NCI-H1436 (cell line): ENCODE data around the gene PIP4K2C.
A peak's percentile ranks its signal among the peaks of the same experiment; 100 is the strongest.
"Not testable (repeated sequence)": the region's sequence is repeated elsewhere in the genome, so short reads cannot be mapped to it uniquely, and the experiment has no call there.

Experiments
- DNase-seq: peaks from one replicate; lab custom pipeline; 2025; lab: John Stamatoyannopoulos, UW

The PIP4K2C gene

DNA sequence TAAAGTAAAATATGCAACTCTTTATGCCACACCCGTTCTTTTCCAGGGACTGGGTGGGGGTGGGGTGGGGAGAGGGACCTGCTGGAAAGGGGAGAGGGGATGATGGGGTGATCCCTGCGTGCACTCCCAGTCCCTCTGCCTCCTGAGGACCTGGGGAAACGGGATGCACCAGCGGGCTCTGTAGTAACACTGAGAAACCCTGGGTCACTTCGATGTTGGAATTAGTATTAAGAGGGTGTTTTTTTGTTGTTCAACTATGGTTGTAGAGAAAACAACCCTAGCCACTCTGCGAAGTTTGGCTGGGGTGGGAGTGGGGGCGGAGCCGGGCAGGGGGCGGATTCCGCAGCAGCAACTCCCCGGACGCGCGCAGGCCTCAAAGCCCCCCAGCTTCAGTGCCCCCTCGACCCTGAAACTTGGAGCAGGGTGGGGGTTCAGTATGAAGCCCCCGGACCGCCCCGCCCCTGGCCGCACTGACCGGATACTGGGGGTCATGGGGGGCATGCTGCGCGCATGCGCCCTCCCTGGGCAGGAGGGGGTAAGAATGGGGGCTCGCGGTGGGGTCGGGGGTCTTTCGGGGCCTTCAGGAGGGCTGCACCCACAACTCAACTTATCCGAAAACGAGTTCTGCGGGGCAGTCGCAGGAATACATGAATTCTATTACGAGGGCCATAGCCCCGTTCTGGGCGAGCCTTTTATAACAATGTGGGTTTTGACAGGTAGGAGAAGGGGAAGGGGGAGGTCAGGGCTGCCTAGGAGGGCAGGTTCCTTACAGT, 19.0 kb downstream of the PIP4K2C start:
- DNase-seq: no peak

DNA sequence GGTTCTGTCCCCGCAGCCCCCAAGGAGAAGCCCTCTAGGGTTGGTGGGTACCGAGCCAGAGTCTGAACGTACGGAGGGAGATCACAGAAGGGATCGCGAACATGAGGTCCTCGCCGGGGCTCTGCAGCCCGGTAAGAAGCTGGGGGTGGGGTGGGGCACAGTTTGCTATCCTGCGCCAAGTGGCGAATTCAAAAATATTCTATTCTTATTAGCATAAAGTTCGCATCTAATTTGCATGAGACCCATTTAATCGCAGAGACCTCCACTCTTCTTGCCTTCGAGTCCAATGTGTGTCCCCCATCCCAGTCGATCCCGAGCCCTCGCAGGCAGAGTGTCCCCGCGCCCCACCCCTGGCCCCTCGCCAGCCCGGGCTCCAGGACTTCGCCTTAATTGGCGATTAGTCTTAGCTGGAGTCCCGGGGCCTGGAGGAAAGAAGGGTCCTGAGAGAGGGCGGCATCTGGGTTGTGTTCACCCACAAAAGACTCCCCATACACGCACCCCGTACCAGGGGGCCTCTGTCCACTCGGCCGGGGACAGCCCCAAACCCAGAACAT, 19.6 kb downstream of the PIP4K2C start:
- DNase-seq: no peak

DNA sequence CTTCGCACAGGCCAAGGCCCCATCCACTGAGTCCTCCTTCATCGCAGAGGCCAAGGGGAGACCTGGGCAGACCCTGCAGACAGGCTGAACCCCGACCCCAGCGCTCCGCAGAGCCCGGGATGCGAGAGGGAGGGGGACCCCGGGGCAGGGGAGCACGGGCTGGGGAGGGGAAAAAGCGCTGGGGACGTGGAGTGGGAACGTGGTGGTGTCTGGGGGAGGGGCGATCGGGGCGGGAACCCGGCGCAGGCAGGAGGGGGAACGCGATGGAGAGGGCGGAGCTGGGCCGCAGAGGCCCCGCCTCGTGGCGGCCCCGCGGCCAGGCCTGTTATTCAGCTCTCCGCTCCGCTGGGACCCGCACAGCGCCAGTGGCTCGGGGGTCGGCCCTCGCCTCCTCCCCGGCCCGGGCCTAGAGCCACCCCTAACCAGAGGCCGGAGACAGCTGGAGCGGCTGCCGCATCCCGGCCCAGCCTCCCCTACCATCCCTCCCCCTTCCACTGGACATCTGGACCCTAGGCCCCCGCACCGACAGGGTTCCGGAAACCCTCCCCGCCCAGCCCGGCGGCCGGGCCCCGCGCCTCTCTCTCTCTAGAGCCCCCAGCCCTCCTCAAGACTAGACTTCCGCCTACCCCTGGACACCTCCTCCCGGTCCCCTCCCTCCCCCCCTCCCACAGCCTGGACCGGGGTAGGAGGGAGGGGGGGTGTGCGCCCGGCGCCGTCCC, 20.3 kb downstream of the PIP4K2C start, which contains the start of gene ARHGEF25:
ARHGEF25 (plus strand) TSS at position 328 of the 719 bp plus-strand sequence. CDS start 460 bp downstream, outside the sequence.
- DNase-seq: peak; percentile 56

DNA sequence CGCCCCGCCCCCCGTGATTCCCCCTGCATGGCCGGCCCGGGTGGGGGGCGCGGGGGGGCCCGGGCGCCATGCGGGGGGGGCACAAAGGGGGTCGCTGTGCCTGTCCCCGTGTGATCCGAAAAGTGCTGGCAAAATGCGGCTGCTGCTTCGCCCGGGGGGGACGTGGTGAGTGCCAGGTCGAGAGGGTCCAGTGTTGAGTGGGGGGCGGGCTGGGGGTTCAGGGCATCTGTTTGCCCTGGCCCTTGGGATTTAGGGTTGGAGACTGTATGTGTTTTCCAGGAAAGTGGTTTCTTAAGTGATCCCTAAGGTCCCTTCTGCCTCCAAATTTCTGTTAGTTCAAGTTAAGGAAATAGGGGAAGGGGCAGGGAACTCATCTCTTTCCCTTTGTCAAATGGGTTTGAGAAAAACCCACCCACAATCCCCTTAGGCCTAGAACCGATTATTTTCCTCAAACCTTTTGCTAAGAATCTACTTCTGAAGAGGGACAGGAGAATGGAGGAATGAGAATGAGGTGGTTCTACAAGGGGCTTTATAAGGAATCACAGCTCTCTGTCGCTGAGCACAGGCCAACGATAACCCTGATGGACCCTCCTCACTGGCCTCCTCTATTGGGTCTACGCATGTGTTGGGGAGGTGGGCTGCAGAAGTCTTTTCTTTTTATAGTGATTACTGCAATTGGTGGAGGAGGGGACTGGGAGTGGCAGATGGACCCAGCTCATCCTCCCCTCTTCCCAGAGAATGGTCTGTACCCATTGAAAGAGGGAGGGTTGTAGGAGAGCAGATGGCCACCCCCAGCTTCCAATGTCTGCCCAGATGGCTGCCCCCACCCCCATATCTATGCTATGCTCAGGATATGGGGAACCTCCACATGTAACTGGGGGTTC, 21.1 kb downstream of the PIP4K2C start:
- DNase-seq: no peak

DNA sequence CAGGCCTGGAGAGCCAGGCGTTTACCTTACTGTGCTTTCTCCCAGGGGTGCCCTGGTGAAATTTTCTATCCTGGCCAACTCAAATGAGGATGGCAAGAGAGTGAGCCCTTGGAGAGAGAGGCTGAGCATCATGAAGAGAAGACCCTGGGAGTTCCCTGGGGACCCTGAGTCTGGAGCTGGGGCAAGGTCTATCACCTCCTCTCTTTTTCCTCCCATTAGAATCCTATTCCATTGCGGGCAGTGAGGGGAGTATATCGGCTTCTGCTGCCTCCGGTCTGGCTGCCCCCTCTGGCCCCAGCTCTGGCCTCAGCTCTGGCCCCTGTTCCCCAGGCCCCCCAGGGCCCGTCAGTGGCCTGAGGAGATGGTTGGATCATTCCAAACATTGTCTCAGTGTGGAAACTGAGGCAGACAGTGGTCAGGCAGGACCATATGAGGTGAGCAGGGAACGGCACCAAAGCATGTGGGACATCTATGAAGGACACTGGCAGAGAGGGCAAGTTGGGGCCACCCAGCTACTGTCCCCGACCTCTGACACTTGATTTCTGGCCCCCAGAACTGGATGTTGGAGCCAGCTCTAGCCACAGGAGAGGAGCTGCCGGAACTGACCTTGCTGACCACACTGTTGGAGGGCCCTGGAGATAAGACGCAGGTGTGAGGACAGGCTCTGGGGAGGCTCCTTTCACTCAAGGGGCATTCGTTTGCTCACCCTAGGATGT, 21.9 kb downstream of the PIP4K2C start:
- no peak for DNase-seq

DNA sequence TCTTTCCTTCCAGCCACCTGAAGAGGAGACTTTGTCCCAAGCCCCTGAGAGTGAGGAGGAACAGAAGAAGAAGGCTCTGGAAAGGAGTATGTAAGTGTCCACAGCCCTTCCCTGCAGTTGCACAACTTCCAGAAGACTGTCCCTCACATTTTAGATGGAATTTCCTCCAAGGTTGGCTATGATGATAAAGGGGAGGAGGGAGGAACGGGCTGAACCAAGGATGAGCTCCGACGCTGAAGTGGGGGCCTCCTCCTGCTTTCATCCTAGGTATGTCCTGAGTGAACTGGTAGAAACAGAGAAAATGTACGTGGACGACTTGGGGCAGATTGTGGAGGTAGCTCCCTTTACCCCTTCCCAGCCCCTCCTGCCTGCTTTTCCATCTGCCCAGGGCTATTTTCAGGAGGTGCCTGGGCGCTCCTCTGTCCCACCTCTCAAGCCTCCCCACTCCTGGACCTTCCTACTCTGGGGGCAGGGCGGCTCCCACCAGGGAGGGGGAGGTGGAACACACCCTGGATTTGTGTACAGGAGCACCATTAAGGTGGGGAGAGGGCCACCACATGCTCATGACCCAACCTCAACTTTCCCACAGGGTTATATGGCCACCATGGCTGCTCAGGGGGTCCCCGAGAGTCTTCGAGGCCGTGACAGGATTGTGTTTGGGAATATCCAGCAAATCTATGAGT, 22.6 kb downstream of the PIP4K2C start:
- DNase-seq: no peak

DNA sequence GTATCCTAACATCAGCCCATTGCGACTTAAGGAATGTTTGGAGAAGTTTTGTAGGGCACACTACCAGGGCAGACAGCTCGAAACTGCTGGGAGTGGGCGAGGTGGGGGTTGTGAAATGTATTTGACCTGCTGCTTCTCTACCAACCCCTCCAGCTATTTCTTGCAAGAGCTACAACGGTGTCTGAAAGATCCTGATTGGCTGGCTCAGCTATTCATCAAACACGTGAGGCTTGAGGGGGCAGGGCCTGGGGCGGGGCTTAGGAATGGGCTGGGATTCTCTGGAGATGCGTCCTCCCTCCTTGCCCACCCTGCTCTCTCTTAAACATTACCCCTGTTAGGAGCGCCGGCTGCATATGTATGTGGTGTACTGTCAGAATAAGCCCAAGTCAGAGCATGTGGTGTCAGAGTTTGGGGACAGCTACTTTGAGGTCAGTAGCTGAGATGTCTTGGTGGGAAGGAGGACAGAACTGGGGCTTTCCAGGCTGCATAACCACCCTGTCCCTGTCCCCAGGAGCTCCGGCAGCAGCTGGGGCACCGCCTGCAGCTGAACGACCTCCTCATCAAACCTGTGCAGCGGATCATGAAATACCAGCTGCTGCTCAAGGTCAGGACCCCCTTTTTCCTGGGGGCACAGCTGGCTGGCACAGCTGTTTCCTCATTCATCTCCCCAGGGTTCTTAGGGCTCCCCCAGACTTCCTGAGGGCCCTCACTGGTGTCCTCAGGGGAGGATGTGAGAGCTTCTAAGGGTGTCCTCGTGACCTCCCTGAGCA, 23.4 kb downstream of the PIP4K2C start:
- DNase-seq: no peak

DNA sequence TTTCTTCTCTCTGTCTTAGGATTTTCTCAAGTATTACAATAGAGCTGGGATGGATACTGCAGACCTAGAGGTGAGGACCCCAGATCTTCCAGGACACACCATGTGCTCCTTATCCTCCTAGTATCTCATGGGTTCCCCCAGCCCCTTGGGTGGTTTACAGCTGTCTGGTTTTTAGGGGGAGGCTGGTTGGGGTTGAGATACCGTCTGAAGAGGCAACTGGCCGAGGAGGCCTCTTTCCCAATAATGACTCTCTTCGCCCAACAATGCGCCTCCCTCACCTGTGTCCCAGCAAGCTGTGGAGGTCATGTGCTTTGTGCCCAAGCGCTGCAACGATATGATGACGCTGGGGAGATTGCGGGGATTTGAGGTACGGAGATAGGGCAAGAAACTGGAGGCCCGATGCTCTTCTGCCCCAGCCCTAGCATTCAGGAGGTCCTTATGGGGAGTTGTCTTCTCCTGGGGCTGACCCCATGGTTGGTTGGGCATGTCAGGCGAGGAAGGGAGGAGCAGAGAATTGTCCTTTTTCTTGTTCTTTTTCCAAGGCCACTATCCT, 24.0 kb downstream of the PIP4K2C start:
- DNase-seq: no peak

DNA sequence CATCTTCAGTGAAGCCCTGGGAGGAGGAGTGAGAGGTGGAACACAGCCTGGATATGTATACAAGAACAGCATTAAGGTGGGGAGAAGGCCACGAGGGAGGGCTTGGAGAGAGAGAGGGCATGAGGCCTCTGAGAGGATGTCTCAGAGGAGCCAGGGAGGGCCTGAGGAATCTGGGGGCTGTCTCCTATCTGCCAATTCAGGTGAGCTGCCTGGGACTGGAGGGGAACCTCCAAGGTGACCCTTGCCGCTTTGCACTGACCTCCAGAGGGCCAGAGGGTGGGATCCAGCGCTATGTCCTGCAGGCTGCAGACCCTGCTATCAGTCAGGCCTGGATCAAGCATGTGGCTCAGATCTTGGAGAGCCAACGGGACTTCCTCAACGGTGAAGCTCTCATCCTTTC, 24.6 kb downstream of the PIP4K2C start:
- no peak for DNase-seq

DNA sequence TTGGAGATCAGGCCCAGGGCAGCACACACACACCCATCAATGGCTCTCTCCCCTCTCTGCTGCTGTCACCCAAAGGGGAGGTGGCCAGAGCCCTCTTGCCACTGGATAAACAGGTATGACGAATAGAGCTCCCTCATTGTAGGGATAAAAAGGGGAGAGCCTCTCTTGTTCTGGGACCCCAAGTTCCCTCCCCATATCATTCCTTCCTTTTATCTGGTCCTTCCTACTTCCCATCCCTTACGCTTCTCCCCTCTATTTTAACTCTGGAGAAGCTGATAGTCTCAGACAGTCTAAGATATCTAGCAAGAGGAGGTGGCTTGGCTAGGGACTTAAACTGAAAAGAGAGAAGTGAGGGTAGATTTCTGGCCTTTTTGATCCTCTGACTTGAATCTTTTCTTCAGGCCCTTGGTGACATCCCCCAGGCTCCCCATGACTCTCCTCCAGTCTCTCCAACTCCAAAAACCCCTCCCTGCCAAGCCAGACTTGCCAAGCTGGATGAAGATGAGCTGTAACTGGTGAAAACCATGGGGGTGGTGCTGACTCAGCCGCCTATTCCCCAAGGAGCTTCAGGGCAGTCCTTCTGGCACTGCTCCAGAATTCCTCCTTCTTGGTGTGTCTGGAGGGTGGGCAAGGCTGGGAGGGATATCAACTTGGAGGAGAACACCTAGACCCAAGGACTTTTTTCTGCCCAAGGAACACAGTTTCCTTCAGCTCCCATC, 25.6 kb downstream of the PIP4K2C start:
- no peak for DNase-seq

DNA sequence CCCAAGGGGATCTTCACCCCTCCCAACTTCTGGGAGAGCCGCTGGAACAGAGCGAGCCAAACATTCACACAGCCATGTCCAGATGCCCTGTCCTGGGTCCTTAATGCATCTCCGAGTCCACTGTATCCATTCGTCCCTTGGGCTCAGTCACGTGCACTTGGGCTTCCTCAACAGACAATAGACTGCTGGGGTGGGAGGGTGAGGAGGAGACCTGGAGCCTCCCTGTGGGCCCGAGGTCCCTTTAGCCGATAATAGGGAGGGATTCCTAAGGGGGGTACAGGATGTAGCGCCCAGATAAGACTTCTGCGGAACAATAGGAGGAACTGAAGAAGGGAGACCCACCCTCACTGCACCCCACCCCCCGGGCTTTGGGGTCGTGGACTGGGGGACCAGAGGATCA, 26.9 kb downstream of the PIP4K2C start:
- DNase-seq: no peak

DNA sequence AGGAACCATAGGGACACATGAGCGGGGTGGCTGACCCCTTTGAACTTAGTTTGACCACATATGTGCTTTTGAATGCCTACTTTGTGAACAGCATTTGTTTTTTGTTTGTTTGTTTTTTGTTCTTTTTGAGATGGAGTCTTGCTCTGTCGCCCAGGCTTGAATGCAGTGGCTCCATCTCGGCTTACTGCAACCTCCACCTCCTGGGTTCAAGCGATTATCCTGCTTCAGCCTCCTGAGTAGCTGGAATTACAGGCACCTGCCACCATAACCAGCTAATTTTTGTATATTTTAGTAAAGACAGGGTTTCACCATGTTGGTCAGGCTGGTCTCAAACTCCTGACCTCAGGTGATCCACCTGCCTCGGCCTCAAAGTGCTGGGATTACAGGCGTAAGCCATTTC, 27.4 kb downstream of the PIP4K2C start:
- DNase-seq: not testable (repeated sequence)

DNA sequence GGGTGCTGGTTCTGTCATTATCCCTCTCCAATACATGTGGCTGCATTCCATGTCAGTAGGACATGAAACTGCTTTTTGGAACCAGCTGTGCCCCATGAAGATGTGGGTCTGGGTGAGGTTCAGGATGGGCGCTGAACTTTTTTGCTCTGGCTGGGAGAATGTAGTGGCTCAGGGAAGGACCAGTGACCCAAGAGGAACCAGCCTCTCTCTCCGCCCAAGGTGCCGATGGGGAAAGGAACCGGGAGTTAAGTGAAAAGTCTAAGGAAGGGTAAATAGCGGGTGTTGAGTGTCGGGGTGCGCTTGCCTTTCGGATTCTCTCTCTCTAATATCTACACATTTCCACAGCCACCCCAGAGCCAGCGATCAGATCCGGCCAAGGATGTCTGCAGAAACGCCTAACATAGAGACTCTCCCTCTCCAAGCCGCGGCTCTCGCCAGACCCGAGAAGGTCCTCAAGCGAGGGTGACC, 28.0 kb downstream of the PIP4K2C start:
- no peak for DNase-seq

DNA sequence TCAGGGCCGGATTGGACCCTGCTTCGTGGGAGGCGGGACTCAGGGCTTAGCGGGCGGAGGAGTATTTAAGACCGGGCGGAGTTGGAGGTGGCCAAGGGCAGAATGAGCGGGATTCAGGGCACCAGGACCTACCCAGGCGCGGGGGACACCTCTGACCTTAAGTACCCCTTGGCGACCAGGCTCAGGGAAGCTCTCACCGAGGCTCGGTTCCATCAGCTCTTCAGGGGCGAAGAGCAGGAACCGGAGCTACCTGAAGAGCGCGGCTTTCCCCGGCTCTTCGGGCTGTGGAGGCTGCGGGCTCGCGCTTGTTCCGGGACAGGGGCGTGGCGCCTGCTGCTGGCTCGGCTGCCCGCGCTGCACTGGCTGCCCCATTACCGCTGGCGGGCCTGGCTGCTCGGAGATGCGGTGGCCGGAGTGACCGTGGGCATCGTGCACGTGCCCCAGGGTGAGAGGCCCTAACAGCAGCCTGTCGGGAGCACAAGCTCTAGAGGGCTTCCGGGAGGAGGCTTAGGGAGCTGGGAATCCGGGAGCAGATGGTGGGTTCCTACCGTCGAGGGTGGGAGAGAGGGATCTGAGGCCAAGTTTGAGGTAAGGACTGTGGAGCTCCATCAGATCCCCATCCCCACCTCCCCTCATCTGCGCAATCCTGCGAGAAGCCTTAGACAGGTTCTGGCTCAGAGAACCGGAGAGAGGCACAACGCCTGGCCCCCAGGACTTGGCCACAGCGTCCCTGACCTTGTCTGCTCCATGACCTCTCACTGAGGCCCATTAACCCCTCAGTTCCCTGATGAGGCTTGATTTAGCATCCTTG, 28.6 kb downstream of the PIP4K2C start:
- DNase-seq: no peak

DNA sequence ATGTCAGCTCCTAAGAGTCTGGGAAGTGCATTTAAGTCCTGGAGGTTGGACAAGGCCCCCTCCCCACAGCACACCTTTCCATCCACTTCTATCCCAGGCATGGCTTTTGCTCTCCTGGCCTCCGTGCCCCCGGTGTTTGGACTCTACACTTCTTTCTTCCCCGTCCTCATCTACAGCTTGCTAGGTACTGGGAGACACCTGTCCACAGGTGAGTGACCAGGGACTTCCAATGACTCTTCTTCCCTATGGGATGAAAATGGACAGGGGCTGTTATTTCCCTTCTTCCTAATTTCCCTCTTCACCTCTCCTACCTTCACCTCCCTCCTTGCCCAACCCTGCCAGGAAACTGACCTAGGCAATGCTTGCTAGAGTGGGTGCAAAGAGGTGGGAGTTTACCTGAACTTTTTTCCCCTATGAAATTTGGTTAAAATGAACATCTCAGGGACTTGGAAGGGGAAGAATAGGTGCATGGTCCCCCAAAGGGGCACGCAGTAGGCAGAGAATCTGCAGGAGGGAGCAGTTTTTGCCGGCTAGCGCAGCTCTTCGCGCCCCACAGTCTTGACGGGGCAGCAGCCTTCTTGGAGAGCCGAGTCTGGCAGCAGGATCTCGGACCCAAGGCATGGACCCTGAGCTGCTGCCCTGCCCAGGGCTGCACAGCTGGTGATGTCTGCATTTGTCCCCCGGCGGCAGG, 29.4 kb downstream of the PIP4K2C start:
- no peak for DNase-seq

DNA sequence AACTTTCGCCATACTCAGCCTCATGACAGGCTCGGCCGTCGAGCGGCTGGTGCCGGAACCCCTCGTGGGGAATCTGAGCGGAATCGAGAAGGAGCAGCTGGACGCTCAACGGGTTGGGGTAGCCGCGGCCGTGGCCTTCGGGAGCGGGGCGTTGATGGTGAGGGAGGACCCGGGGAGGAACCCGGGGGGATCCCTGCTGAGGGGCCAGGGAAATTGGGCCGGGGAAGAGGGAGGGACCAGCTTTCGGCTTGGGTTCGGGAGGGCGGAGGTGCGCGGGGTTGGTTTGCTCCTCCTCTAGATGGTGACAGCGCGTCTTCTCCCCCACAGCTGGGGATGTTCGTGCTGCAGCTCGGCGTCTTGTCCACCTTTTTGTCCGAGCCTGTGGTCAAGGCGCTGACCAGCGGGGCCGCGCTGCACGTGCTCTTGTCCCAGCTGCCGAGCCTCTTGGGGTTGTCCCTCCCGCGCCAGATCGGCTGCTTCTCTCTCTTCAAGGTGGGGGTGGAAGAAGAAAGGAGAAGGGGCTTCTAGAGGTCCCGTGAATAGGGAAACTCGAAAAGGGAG, 30.0 kb downstream of the PIP4K2C start:
- no peak for DNase-seq
